ENCODE measurements around the gene MKLN1. TPM values are rescaled to one million over a fixed set of nuclear protein-coding genes. Genes with fewer than 3 reads are reported as not detected.

Gene MKLN1
- total and polyA plus RNA-seq, 2 of the 4 experiments (the other 2 are of a cell fraction), result 17.5 to 52.0 TPM

DNA sequence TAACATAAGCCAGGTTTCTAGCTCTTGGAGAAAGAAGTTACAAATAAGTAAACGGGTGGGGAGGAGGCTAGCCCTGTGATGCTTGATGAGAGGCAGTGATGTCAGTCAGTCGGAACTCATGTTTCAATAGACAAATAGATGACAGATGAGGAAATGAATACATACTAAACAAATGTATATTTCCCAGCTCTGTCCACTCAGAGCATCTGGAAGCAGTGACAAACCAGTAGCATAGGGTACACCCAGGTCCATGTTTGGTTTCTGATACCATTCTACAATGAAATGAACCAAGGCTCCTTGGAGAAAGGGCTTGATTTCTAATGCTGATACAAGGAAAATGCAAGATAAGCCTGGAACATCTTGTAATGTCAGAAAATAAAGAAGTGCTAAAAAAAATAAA is 198.1 kb downstream of the MKLN1 start:
- H4K91ac ChIP-seq (ENCODE audit: insufficient read depth, low read depth, low read length), result no peak overlapping the region
- H3K9me3 ChIP-seq (ENCODE audit: control insufficient read depth, insufficient read depth, low read length), result no peaks in the 10 kb centered on the region
- ATAC-seq (ENCODE audit: low read depth) (no peak), DNase-seq (peak; percentile 39)
- H3K14ac ChIP-seq (replicated peaks; ENCODE audit: low read depth, low read length), result no peak overlapping the region
- dilution Hi-C loops (cut with HindIII; ENCODE audit: low sequenced_read_pairs, unreplicated experiment), result no loop called here
- intact Hi-C loops (cut with micrococcal nuclease), result no loop called here
- no peak overlapping the region for H2AK9ac ChIP-seq (replicated peaks; ENCODE audit: low read depth, low read length, poor library complexity)
- H2BK20ac ChIP-seq (ENCODE audit: low read depth, low read length), result no peak overlapping the region
- H3K4me1 ChIP-seq (ENCODE audit: control insufficient read depth, insufficient read depth, low read length), result no peaks in the 10 kb centered on the region
- no peak overlapping the region for H3K4me3 ChIP-seq (ENCODE audit: insufficient read depth, low read depth, low read length)
- peaks cover 0 to 11% of the 10 kb centered on the region in 2 experiments; a peak in 1 of 4 replicates for H3K79me1 ChIP-seq (ENCODE audit: low read depth in 1 of 2, low read length in 2 of 2)
- no peak overlapping the region for H3K9ac ChIP-seq (ENCODE audit: low read depth, low read length)
- H4K8ac ChIP-seq (ENCODE audit: low read depth in 2 of 2, low read length in 2 of 2), result no peak overlapping the region
- H4K5ac ChIP-seq (ENCODE audit: low read depth, low read length), result no peak overlapping the region
- no CpG with 5 or more reads among the region's 2 CpGs for WGBS, 2 experiments (ENCODE audit: extremely low coverage in 2 of 2, insufficient read length in 1 of 2)
- H2AFZ ChIP-seq (replicated peaks; ENCODE audit: low read length, poor library complexity), result no peak overlapping the region
- H2BK15ac ChIP-seq (ENCODE audit: low read depth, low read length), result no peak overlapping the region
- H3K27me3 ChIP-seq (ENCODE audit: control insufficient read depth, insufficient read depth, low read length), result no peaks in the 10 kb centered on the region
- no peak overlapping the region for H3K18ac ChIP-seq (ENCODE audit: low read depth, low read length)
- no peak overlapping the region for H3K4me2 ChIP-seq (ENCODE audit: low read depth, low read length)
- no peaks in the 10 kb centered on the region for H4K20me1 ChIP-seq (ENCODE audit: insufficient read depth, low read length)
- no peak overlapping the region for H3K27ac ChIP-seq (ENCODE audit: insufficient read depth, low read length)
- TF ChIP-seq, protein P1, sequence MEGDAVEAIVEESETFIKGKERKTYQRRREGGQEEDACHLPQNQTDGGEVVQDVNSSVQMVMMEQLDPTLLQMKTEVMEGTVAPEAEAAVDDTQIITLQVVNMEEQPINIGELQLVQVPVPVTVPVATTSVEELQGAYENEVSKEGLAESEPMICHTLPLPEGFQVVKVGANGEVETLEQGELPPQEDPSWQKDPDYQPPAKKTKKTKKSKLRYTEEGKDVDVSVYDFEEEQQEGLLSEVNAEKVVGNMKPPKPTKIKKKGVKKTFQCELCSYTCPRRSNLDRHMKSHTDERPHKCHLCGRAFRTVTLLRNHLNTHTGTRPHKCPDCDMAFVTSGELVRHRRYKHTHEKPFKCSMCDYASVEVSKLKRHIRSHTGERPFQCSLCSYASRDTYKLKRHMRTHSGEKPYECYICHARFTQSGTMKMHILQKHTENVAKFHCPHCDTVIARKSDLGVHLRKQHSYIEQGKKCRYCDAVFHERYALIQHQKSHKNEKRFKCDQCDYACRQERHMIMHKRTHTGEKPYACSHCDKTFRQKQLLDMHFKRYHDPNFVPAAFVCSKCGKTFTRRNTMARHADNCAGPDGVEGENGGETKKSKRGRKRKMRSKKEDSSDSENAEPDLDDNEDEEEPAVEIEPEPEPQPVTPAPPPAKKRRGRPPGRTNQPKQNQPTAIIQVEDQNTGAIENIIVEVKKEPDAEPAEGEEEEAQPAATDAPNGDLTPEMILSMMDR (conservative IDR thresholded peaks at IDR 0.05; ENCODE audit: low read depth, low read length), result no peak
- no peak for TF ChIP-seq MAZ (IDR thresholded peaks at IDR 0.05; ENCODE audit: borderline replicate concordance, low read depth, low read length)
- no peak for TF ChIP-seq SMC3 (IDR thresholded peaks at IDR 0.05; ENCODE audit: low read depth, low read length)
- no peak for TF ChIP-seq MXI1 (IDR thresholded peaks at IDR 0.05; ENCODE audit: borderline replicate concordance, low read depth, low read length)
- no peak for TF ChIP-seq CEBPB (IDR thresholded peaks at IDR 0.05; ENCODE audit: low read depth, low read length)
- TF ChIP-seq RCOR1 (IDR thresholded peaks at IDR 0.05; ENCODE audit: insufficient replicate concordance, low read length), result no peak
- TF ChIP-seq, protein P2, sequence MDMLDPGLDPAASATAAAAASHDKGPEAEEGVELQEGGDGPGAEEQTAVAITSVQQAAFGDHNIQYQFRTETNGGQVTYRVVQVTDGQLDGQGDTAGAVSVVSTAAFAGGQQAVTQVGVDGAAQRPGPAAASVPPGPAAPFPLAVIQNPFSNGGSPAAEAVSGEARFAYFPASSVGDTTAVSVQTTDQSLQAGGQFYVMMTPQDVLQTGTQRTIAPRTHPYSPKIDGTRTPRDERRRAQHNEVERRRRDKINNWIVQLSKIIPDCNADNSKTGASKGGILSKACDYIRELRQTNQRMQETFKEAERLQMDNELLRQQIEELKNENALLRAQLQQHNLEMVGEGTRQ (IDR thresholded peaks at IDR 0.05; ENCODE audit: low read depth, low read length), result no peak
- no peak for TF ChIP-seq BHLHE40 (IDR thresholded peaks at IDR 0.05; ENCODE audit: low read depth, low read length)
- TF ChIP-seq MAFK (IDR thresholded peaks at IDR 0.05; ENCODE audit: low read depth, low read length), result no peak
- in situ Hi-C loops (cut with MboI; ENCODE audit: low sequenced_read_pairs), result no loop called here
- no peaks in the 10 kb centered on the region for H3K9me1 ChIP-seq (ENCODE audit: insufficient read depth, low read length)
- CTCF ChIA-PET, result interaction anchor here (1.1 kb wide), 1 partner anchor 20 kb away, joined by 3 read pairs; no protein-coding TSS in a partner anchor
- POLR2A ChIA-PET (ENCODE audit: unreplicated experiment), result no interaction called here
- H3K23ac ChIP-seq (ENCODE audit: low read depth, low read length), result no peak overlapping the region
- no peak overlapping the region for H3K56ac ChIP-seq (ENCODE audit: extremely low read depth, insufficient read depth, low read length)
- no peaks in the 10 kb centered on the region for H3K36me3 ChIP-seq (ENCODE audit: control insufficient read depth, insufficient read depth, low read length)
- H3K4ac ChIP-seq (ENCODE audit: low read depth, low read length), result no peak overlapping the region
- no peak overlapping the region for H2BK120ac ChIP-seq (ENCODE audit: low read depth, low read length)
- H2AK5ac ChIP-seq (ENCODE audit: low read depth, low read length), result no peak overlapping the region
- no TSS peak for BruUV-seq (replicated peaks)
- no peak overlapping the region for H2BK5ac ChIP-seq (ENCODE audit: low read depth, low read length, poor library complexity, severe bottlenecking)
